ENCODE data around the gene BLMH. TPM values are rescaled to one million over a fixed set of nuclear protein-coding genes. Genes with fewer than 3 reads are reported as not detected.

BLMH gene
- total and polyA plus RNA-seq, 7 experiments from 2014 or later: 17.7 to 57.5 (median 30.9) TPM

GRCh38 chr17:30243002-30243401 is 48.7 kb downstream of the BLMH start:
- H3K36me3 Mint-ChIP-seq: peaks cover 0 to 16% (median 9%) of the 10 kb centered on the region in 5 donors
- peaks cover 18 to 35% (median 21%) of the 10 kb centered on the region in 5 donors for H3K27me3 Mint-ChIP-seq
- Histone ChIP-seq H3K36me3 (ENCODE audit: control insufficient read depth in 2 of 3, insufficient read depth in 3 of 3, low read length in 3 of 3) (peaks cover 0 to under 1% (median 0%) of the 10 kb centered on the region in 3 experiments), H3K4me1 (ENCODE audit: control insufficient read depth in 2 of 2, insufficient read depth in 2 of 2, low read length in 2 of 2) (no peaks in the 10 kb centered on the region), H3K4me3 (ENCODE audit: low read length) (no peak overlapping the region), H3K9me3 (ENCODE audit: control insufficient read depth in 2 of 3, low read length in 3 of 3) (no peaks in the 10 kb centered on the region), H3K27ac (ENCODE audit: low read depth, low read length) (no peak overlapping the region), H3K27me3 (ENCODE audit: control insufficient read depth in 2 of 2, insufficient read depth in 2 of 2, low read length in 2 of 2) (peaks cover 0 to 1% of the 10 kb centered on the region in 2 donors)
- ATAC-seq (no peak), DNase-seq (no peak)
- peaks cover 0 to 8% (median 0%) of the 10 kb centered on the region in 7 donors for H3K4me1 Mint-ChIP-seq
- peaks cover 0 to 1% (median 0%) of the 10 kb centered on the region in 11 donors for H3K9me3 Mint-ChIP-seq
- ChIA-PET CTCF (no interaction called here), POLR2A (no interaction called here)
- H3K4me3 Mint-ChIP-seq: no peak overlapping the region
- intact Hi-C loops (cut with micrococcal nuclease): no loop called here
- H3K27ac Mint-ChIP-seq: no peak overlapping the region

- H3K27ac ChIP-seq (ENCODE audit: low read depth, low read length): no peak overlapping the region
- no peaks in the 10 kb centered on the region for H3K9me3 ChIP-seq (ENCODE audit: control insufficient read depth in 2 of 3, low read length in 3 of 3)
- no peak for ATAC-seq
- Mint-ChIP-seq H3K4me3 (no peak overlapping the region), H3K36me3 (peaks cover 0 to 5% (median 3%) of the 10 kb centered on the region in 5 donors), H3K4me1 (peaks cover 2 to 21% (median 9%) of the 10 kb centered on the region in 7 donors), H3K27ac (no peak overlapping the region), H3K9me3 (peaks cover 0 to 1% (median 0%) of the 10 kb centered on the region in 11 donors), H3K27me3 (peaks cover 30 to 50% (median 39%) of the 10 kb centered on the region in 5 donors)
- POLR2A ChIA-PET: no interaction called here
- CTCF ChIA-PET: no interaction called here
- no peaks in the 10 kb centered on the region for H3K36me3 ChIP-seq (ENCODE audit: control insufficient read depth in 2 of 3, insufficient read depth in 3 of 3, low read length in 3 of 3)
- no peak for DNase-seq
- H3K27me3 ChIP-seq (ENCODE audit: control insufficient read depth in 2 of 2, insufficient read depth in 2 of 2, low read length in 2 of 2): peaks cover 0 to 3% of the 10 kb centered on the region in 2 donors
- intact Hi-C loops (cut with micrococcal nuclease): no loop called here
- peaks cover 0 to 2% of the 10 kb centered on the region in 2 donors for H3K4me1 ChIP-seq (ENCODE audit: control insufficient read depth in 2 of 2, insufficient read depth in 2 of 2, low read length in 2 of 2)
- H3K4me3 ChIP-seq (ENCODE audit: low read length): no peak overlapping the region
Measured at GRCh38 chr17:30241051-30241450, 50.7 kb downstream of the BLMH start.

GRCh38 chr17:30240177-30240576 is 51.6 kb downstream of the BLMH start:
- Mint-ChIP-seq H3K36me3 (peaks cover 0 to 5% (median 3%) of the 10 kb centered on the region in 5 donors), H3K4me3 (no peak overlapping the region), H3K4me1 (peaks cover 4 to 25% (median 12%) of the 10 kb centered on the region in 7 donors), H3K27ac (no peak overlapping the region), H3K9me3 (peaks cover 0 to 1% (median 0%) of the 10 kb centered on the region in 11 donors), H3K27me3 (peaks cover 32 to 52% (median 43%) of the 10 kb centered on the region in 5 donors)
- Histone ChIP-seq H3K27ac (ENCODE audit: low read depth, low read length) (no peak overlapping the region), H3K36me3 (ENCODE audit: control insufficient read depth in 2 of 3, insufficient read depth in 3 of 3, low read length in 3 of 3) (no peaks in the 10 kb centered on the region), H3K4me1 (ENCODE audit: control insufficient read depth in 2 of 2, insufficient read depth in 2 of 2, low read length in 2 of 2) (peaks cover 0 to 6% of the 10 kb centered on the region in 2 donors), H3K27me3 (ENCODE audit: control insufficient read depth in 2 of 2, insufficient read depth in 2 of 2, low read length in 2 of 2) (peaks cover 0 to 3% of the 10 kb centered on the region in 2 donors), H3K4me3 (ENCODE audit: low read length) (no peak overlapping the region), H3K9me3 (ENCODE audit: control insufficient read depth in 2 of 3, low read length in 3 of 3) (no peaks in the 10 kb centered on the region)
- ChIA-PET CTCF (no interaction called here), POLR2A (no interaction called here)
- intact Hi-C loops (cut with micrococcal nuclease): no loop called here
- no peak for ATAC-seq
- DNase-seq: no peak

GRCh38 chr17:30239089-30239462 is 52.7 kb downstream of the BLMH start:
- DNase-seq (no peak), ATAC-seq (no peak)
- no peak overlapping the region for H3K27ac ChIP-seq (ENCODE audit: low read depth, low read length)
- H3K36me3 ChIP-seq (ENCODE audit: control insufficient read depth in 2 of 3, insufficient read depth in 3 of 3, low read length in 3 of 3): no peaks in the 10 kb centered on the region
- H3K9me3 Mint-ChIP-seq: peaks cover 0 to 1% (median 0%) of the 10 kb centered on the region in 11 donors
- ChIA-PET POLR2A (no interaction called here), CTCF (interaction anchor here (0.6 kb wide), 1 partner anchor 307 kb away, joined by 3 read pairs; no protein-coding TSS in a partner anchor)
- peaks cover 0 to 7% of the 10 kb centered on the region in 2 donors for H3K27me3 ChIP-seq (ENCODE audit: control insufficient read depth in 2 of 2, insufficient read depth in 2 of 2, low read length in 2 of 2)
- H3K4me3 Mint-ChIP-seq: peak overlapping the region in 1 of 10 donors; percentile 65
- peaks cover 0 to 6% of the 10 kb centered on the region in 2 donors for H3K4me1 ChIP-seq (ENCODE audit: control insufficient read depth in 2 of 2, insufficient read depth in 2 of 2, low read length in 2 of 2)
- H3K9me3 ChIP-seq (ENCODE audit: control insufficient read depth in 2 of 3, low read length in 3 of 3): no peaks in the 10 kb centered on the region
- intact Hi-C loops (cut with micrococcal nuclease): no loop called here
- H3K27ac Mint-ChIP-seq: no peak overlapping the region
- H3K36me3 Mint-ChIP-seq: peaks cover 0 to 5% (median 3%) of the 10 kb centered on the region in 5 donors
- peaks cover 6 to 31% (median 17%) of the 10 kb centered on the region in 7 donors for H3K4me1 Mint-ChIP-seq
- no peak overlapping the region for H3K4me3 ChIP-seq (ENCODE audit: low read length)
- H3K27me3 Mint-ChIP-seq: peaks cover 43 to 62% (median 54%) of the 10 kb centered on the region in 5 donors

- Mint-ChIP-seq H3K4me1 (peaks cover 6 to 31% (median 17%) of the 10 kb centered on the region in 7 donors), H3K36me3 (peaks cover 0 to 3% (median 1%) of the 10 kb centered on the region in 5 donors), H3K4me3 (peak overlapping the region in 5 of 10 donors; percentile 13 to 65 (median 33)), H3K27me3 (peaks cover 48 to 68% (median 59%) of the 10 kb centered on the region in 5 donors), H3K27ac (peak overlapping the region in 1 of 9 donors; percentile 32), H3K9me3 (peaks cover 0 to 1% (median 0%) of the 10 kb centered on the region in 11 donors)
- ATAC-seq (no peak), DNase-seq (no peak)
- intact Hi-C loops (cut with micrococcal nuclease): no loop called here
- H3K27ac ChIP-seq (ENCODE audit: low read depth, low read length): no peak overlapping the region
- no peak overlapping the region for H3K4me3 ChIP-seq (ENCODE audit: low read length)
- H3K36me3 ChIP-seq (ENCODE audit: control insufficient read depth in 2 of 3, insufficient read depth in 3 of 3, low read length in 3 of 3): no peaks in the 10 kb centered on the region
- H3K27me3 ChIP-seq (ENCODE audit: control insufficient read depth in 2 of 2, insufficient read depth in 2 of 2, low read length in 2 of 2): peaks cover 0 to 7% of the 10 kb centered on the region in 2 donors
- H3K9me3 ChIP-seq (ENCODE audit: control insufficient read depth in 2 of 3, low read length in 3 of 3): no peaks in the 10 kb centered on the region
- ChIA-PET POLR2A (no interaction called here), CTCF (interaction anchor here (0.6 kb wide), 1 partner anchor 307 kb away, joined by 3 read pairs; no protein-coding TSS in a partner anchor)
- H3K4me1 ChIP-seq (ENCODE audit: control insufficient read depth in 2 of 2, insufficient read depth in 2 of 2, low read length in 2 of 2): peaks cover 0 to 6% of the 10 kb centered on the region in 2 donors
Measured at GRCh38 chr17:30238387-30239088, 53.2 kb downstream of the BLMH start.

GRCh38 chr17:30238003-30238344 is 53.8 kb downstream of the BLMH start:
- H3K4me3 ChIP-seq (ENCODE audit: low read length): no peak overlapping the region
- ChIA-PET POLR2A (no interaction called here), CTCF (no interaction called here)
- ATAC-seq: no peak
- Mint-ChIP-seq H3K36me3 (peaks cover 0 to 3% (median 0%) of the 10 kb centered on the region in 5 donors), H3K4me3 (peak overlapping the region in 4 of 10 donors; percentile 29 to 65 (median 42)), H3K4me1 (peaks cover 6 to 31% (median 17%) of the 10 kb centered on the region in 7 donors), H3K9me3 (peaks cover 0 to 1% (median 0%) of the 10 kb centered on the region in 11 donors), H3K27ac (peak overlapping the region in 1 of 9 donors; percentile 32), H3K27me3 (peaks cover 52 to 72% (median 64%) of the 10 kb centered on the region in 5 donors)
- no peak overlapping the region for H3K27ac ChIP-seq (ENCODE audit: low read depth, low read length)
- H3K27me3 ChIP-seq (ENCODE audit: control insufficient read depth in 2 of 2, insufficient read depth in 2 of 2, low read length in 2 of 2): peaks cover 0 to 7% of the 10 kb centered on the region in 2 donors
- H3K36me3 ChIP-seq (ENCODE audit: control insufficient read depth in 2 of 3, insufficient read depth in 3 of 3, low read length in 3 of 3): no peaks in the 10 kb centered on the region
- DNase-seq: no peak
- H3K9me3 ChIP-seq (ENCODE audit: control insufficient read depth in 2 of 3, low read length in 3 of 3): no peaks in the 10 kb centered on the region
- intact Hi-C loops (cut with micrococcal nuclease): no loop called here
- H3K4me1 ChIP-seq (ENCODE audit: control insufficient read depth in 2 of 2, insufficient read depth in 2 of 2, low read length in 2 of 2): peaks cover 0 to 6% of the 10 kb centered on the region in 2 donors
